HG02884 (cell line): Measurements from ENCODE around the gene YIPF2.
"Not testable (repeated sequence)": the region's sequence is repeated elsewhere in the genome, so short reads cannot be mapped to it uniquely, and the experiment has no call there.

Experiments used
- ATAC-seq: cut with Tn5 transposase; IDR thresholded peaks from one replicate; pipeline ENCODE4 v1.9.1; 2021; ENCODE audit warnings: mild to moderate bottlenecking, moderate library complexity; ENCODE audit not compliant: unreplicated experiment

Gene YIPF2

DNA sequence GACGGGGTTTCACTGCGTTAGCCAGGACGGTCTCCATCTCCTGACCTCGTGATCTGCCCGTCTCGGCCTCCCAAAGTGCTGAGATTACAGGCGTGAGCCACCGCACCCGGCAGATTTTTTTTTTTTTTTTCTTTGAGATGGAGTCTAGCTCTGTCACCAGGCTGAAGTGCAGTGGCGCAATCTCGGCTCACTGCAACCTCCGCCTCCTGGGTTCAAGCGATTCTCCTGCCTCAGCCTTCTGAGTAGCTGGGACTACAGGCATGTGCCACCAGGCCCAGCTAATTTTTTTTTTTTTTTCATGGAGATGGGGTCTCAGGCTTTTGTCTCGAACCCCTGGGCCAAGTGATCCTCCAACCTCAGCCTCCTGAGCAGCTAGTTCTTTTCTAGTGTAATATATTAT lies 13.2 kb upstream of the YIPF2 start:
- not testable (repeated sequence) for ATAC-seq

- no peak for ATAC-seq
These were observed 8.2 kb upstream of the YIPF2 start for GRCh38 chr19:10936661-10937084.

GRCh38 chr19:10935371-10936059 lies 7.1 kb upstream of the YIPF2 start:
- no peak for ATAC-seq

- no peak for ATAC-seq
These were observed 959 bp upstream of the YIPF2 start for GRCh38 chr19:10929402-10929794.

DNA sequence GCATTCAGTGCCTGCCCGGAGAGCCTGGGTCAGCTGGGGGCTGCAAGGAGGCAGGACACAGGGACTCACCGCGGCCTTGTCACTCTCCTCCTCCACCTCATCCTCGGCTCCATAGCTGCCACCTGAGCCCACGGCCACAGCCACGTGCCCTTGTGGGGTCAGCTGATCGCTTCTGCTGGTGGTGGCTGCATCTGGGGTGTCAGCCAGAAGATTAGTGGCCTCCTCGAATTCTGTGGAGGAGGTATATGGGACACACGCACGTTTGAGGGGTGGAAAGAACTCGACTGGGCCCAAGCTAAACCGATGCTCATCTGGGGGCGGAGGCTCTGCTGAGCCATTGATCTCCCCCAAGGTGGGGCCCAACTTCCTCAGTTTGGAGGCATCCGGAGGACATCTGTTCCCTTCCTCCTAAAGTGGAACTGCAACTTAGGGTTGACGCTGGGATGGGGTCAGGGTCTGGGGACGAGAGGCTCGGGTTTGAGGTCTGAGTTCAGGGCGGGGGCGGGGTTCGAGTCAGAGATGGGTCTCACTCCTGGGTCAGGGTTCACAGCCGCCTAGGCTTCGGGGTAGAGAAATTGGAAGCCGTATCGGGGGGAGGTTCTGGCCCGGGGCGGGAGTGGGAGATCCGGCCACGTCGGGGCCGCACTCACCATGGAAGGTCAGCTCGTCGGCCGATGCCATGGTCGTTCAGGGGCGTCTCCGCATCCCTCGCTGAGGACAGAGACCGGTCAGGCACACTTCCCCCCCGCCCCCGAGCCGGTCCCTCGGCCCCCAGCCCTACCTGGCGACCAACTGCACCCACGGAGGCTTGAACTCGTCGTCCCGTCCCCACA lies 493 bp downstream of the YIPF2 start:
- ATAC-seq, result no peak

DNA sequence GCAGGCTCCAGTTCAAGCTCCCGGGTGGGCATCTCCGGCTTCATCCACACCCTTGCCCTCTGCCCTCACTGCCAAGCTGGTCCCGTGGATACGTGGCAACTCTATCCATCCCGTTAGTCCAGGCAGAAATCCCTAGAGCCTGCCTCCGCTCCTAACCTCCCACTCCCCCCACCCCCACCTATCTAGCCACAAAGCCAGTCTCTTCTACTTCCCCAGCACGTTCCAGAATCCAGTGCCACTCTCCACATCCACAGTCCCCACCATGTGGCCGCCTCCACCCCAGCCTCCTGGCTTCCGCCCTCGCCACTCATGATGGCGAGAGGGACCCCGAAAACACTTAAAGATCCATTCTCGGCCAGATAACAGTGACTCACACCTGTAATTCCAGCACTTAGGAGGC lies 3.8 kb downstream of the YIPF2 start:
- ATAC-seq, result no peak

- ATAC-seq, result no peak
These were observed 5.0 kb downstream of the YIPF2 start for GRCh38 chr19:10923260-10924112.

DNA sequence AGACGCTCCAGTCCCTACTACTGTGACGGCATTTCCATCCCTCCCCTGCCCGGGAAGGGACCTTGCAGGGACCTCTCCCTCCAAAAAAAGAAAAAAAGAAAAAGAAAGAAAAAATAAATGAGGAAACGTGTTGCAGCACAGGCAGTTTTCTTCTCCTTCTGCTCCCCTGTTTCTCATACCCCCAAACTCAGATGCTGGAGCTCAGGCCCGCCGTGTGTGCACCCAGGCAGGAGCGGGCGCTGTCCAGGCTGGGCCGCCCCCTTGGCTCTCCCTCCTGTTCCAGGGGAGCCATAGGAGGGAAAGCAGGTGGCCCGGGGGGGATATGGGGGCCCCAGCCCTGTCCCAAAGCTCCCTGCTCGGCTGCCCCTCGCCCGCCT lies 5.8 kb downstream of the YIPF2 start:
- no peak for ATAC-seq

DNA sequence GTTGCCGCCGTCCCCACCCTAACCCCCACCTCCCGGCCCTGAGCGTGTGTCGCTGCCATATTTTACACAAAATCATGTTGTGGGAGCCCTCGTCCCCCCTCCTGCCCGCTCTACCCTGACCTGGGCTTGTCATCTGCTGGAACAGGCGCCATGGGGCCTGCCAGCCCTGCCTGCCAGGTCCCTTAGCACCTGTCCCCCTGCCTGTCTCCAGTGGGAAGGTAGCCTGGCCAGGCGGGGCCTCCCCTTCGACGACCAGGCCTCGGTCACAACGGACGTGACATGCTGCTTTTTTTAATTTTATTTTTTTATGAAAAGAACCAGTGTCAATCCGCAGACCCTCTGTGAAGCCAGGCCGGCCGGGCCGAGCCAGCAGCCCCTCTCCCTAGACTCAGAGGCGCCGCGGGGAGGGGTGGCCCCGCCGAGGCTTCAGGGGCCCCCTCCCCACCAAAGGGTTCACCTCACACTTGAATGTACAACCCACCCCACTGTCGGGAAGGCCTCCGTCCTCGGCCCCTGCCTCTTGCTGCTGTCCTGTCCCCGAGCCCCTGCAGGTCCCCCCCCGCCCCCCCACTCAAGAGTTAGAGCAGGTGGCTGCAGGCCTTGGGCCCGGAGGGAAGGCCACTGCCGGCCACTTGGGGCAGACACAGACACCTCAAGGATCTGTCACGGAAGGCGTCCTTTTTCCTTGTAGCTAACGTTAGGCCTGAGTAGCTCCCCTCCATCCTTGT lies 6.4 kb downstream of the YIPF2 start:
- no peak for ATAC-seq

DNA sequence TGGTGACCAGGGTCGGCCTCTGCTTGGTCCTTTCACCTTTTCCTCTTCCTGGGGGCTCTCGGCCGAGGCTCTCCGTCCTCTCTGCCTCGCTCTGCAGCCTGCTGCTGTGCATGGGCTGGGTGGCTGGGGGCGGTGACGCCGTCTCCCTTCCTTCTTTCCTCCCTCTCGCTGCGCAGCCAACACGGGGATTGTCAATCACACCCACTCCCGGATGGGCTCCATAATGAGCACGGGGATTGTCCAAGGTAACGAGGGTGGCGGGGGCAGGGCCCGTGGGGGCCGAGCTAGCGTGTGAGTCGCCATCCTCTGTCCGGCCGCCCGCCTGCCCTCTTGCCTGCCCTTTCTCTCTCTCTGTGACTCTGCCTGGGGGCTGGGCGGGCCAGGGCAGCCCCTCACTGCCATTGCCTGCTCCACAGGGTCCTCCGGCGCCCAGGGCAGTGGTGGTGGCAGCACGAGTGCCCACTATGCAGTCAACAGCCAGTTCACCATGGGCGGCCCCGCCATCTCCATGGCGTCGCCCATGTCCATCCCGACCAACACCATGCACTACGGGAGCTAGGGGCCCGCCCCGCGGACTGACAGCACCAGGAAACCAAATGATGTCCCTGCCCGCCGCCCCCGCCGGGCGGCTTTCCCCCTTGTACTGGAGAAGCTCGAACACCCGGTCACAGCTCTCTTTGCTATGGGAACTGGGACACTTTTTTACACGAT lies 7.1 kb downstream of the YIPF2 start:
- no peak for ATAC-seq

DNA sequence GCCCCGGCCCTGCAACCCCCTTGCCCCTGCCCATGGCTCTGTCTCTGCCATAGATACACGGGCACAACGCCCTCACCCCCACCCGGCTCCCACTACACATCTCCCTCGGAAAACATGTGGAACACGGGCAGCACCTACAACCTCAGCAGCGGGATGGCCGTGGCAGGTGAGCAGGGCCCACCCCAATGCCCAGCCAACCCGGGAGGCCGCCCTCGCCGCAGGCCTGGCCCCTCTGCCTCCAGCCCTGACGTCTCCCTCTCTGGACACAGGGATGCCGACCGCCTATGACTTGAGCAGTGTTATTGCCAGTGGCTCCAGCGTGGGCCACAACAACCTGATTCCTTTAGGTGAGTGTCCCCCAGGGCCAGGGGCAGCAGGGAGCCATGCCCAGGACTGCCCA lies 7.7 kb downstream of the YIPF2 start:
- ATAC-seq, result no peak

DNA sequence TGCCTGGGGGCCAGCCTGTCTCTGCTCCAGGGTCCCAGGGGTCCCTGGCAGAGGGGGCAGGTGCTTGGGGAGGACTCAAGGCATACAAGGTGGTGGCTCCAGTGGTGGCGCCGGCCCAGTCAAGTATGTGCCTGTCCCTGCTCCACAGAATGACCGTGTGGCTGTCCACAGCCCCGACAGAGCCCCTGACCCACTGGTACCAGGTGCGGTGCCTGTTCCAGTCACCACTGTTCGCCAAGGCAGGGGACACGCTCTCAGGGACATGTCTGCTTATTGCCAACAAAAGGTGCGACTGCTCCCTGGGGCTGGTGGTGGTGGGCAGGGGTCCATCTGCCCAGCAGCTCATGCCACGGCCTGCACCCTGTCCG lies 8.2 kb downstream of the YIPF2 start:
- ATAC-seq, result no peak

DNA sequence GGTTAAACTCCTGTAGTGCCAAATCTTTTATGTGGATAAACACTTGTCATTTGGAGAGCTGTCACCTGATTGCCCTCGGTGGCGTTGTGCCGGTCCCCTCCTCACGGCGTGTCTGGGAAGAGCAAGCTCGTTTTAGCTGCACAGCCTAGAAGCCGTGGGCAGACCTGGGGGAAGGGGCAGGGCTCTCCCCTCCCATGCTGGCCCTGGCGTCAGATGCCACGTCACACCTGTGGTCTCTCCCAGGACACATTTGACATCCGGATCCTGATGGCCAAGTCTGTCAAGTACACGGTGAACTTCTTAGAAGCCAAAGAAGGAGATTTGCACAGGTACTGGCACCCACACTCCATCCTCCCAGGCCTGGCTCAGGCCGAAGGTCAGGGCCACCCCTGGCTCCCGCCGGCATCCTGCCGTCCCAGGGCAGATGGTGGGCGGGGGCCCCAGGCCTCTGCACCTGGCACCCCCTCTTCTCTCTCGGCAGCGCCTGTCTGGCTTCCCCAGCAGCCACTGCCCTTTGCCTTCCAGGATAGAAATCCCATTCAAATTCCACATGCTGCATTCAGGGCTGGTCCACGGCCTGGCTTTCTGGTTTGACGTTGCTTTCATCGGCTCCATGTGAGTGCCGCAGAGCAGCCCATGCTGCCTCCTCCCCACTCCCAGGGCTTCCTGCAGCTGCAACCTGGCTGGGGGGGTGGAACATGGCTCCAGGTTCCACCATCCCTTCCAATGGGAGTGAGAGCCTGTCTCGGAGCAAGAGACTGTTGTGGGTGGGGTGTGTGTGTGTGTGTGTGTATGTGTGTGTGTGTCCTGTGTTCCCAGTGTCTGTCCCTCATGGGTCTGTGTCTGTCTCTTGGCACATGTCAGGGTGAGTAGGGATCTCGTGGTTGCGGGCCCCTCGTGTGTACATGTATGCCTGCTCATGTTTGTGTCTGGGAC lies 8.8 kb downstream of the YIPF2 start:
- no peak for ATAC-seq

DNA sequence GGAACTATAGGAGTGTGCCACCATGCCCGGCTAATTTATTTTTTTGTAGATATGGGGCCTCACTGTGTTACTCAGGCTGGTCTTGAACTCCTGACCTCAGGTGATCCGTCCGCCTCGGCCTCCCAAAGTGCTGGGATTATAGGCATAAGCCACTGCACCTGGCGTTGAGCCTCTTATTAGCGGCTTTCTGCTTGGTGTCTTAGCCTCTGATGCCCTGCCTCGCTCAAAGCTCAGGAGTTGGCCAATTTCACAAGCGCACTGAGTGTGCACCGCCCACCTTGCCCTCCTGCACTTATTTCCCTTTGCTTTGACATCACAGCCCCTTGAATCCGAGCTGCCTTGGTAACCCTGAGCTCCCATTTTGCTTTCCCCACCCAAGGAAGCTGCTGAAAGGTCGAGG lies 10.1 kb downstream of the YIPF2 start:
- no peak for ATAC-seq

DNA sequence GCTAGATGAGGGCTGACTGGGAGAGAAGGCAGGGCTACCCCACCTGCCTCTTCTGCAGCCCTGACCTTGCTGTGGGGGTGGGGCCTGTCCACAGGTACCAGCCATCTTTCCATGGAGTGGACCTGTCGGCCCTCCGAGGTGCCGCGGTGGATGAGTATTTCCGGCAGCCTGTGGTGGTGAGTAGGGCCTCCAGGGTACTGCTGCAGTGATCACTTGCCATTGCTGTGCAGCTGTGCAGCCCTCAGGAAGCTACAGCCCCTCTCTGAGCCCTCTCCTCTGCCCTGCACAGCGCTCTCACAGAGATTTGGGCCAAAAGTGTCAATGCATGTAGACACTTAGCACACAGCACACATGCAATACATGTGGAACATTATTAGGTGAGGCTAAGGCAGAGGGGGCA lies 11.8 kb downstream of the YIPF2 start:
- ATAC-seq, result no peak

DNA sequence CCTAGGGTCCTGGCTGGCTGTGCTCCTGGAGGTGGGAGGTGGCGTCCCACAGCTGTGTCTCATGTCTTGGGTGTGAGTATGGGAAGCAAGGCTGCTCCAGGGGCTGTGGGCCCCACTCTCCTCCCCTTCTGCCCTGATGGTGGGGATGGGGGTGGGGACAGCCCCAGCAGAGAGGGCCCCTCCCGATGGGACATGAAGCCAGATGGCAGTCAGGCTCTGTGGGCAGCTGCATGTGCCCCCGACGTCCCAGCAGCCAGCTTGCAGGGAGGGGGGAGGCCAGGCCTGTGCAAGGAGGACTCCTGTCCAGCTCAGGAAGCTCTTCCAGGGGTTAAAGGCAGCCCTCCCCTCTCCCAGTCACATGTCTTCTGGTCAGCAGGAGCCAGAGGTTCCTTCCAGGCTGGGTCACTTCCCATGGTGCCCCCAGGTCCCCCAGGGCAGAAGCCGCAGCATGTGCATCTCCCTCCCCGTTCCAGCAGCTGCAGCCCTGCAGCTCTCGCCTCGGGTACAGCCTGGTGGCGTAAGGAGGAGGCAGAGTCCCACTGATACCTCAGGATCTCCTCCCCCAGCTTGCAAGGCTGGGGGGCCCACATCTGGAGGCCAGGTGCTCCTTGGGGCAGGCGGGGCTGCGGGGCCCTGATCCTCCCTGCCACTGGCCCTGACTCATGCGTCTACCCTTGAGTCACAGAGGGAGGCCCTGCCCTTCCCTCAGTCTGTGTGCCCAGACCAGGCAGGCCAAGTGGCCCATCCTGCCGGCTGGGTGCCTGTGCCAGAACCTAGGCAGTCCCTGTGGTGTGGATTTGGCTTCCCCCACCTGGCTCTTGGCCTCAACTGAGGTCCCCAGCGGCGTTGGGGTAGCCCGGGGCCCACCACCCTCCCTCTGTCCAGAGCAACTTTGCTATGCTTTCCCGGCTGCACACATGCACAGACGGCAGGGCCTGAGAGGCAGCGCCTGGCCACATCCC lies 13.0 kb downstream of the YIPF2 start:
- ATAC-seq, result no peak

DNA sequence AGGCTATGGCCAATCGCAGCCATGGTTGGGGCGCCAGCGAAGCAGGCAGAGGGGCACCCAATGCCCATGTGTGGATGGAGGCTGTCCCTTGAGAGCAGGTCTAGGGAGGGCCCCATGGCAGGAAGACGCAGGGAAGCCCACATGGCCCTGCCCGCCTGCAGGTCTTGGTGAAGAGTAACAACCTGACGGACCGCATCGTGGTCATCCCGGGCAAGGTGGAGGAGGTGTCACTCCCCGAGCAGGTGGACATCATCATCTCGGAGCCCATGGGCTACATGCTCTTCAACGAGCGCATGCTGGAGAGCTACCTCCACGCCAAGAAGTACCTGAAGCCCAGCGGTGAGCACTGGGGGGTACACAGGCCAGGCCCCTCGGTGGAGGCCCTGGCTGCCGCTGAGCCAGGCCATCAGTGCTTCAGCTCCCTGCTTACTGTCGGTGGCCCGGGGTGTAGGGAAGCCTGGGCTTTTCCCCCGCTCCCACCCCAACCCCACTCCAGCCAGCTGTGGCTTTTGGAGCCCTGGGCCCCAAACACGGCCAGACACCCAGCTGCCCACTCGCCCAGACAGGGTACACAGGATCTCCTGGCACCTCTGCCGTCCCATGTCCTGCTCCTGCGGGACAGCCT lies 14.6 kb downstream of the YIPF2 start:
- ATAC-seq, result no peak

- no peak for ATAC-seq
These were observed 15.8 kb downstream of the YIPF2 start for GRCh38 chr19:10912619-10913018.
